Measurements from ENCODE around the gene ZC3HAV1.
"Not testable (repeated sequence)": the region's sequence is repeated elsewhere in the genome, so short reads cannot be mapped to it uniquely, and the experiment has no call there.

Gene ZC3HAV1

DNA sequence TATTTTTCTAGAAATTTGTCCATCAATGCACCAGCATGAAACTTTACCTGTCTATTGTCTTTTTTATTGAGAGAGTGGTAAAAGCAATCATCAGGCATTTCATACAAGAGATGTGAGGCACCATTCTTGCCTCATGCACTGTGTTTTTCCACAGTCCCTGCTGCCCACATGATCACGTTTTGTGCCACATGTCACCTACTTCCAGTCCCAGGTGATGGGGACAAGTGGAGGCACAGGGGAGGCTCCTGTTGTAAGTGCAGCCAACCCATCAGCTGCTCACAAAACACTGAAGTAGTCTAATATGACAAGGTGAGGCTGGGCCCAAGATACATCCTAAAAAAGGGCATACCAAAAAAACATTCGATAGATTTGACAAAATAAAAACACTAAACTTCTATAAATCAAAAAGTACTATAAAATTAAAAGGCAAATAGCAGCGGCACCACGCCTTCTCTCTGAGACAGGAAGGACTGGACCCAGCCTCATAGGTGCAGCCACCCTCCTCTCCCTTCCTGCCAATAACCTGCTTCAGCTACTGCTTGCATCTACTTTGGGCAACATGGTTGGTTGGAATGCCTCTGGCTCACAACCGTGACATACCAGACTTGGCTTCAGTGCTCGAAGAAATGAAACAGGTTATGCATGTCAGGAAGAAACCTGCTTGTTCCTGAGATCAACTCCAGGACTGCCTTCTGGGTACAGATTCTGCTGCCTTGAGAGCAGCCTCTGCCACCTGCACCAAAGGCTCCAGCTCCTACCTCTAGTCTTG is 76.0 kb downstream of the ZC3HAV1 start:
- no peak overlapping the region for H3K27ac ChIP-seq
- CTCF ChIA-PET, result interaction anchor here (1.6 kb wide), 1 partner anchor 16 kb away, joined by 3 read pairs; no protein-coding TSS in a partner anchor
- no peak for DNase-seq (ENCODE audit: low spot score)
- POLR2A ChIA-PET (ENCODE audit: low non-redundant PET), result no interaction called here
- TF ChIP-seq, protein P1, sequence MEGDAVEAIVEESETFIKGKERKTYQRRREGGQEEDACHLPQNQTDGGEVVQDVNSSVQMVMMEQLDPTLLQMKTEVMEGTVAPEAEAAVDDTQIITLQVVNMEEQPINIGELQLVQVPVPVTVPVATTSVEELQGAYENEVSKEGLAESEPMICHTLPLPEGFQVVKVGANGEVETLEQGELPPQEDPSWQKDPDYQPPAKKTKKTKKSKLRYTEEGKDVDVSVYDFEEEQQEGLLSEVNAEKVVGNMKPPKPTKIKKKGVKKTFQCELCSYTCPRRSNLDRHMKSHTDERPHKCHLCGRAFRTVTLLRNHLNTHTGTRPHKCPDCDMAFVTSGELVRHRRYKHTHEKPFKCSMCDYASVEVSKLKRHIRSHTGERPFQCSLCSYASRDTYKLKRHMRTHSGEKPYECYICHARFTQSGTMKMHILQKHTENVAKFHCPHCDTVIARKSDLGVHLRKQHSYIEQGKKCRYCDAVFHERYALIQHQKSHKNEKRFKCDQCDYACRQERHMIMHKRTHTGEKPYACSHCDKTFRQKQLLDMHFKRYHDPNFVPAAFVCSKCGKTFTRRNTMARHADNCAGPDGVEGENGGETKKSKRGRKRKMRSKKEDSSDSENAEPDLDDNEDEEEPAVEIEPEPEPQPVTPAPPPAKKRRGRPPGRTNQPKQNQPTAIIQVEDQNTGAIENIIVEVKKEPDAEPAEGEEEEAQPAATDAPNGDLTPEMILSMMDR (conservative IDR thresholded peaks at IDR 0.05; ENCODE audit: low read depth), result no peak

- ChIA-PET POLR2A (ENCODE audit: low non-redundant PET) (no interaction called here), CTCF (interaction anchor here (1.6 kb wide), 1 partner anchor 15 kb away, joined by 3 read pairs; no protein-coding TSS in a partner anchor)
- no peak overlapping the region for H3K27ac ChIP-seq
- no peak for DNase-seq (ENCODE audit: low spot score)
- TF ChIP-seq, protein P1 (conservative IDR thresholded peaks at IDR 0.05; ENCODE audit: low read depth), result no peak
These were observed 77.0 kb downstream of the ZC3HAV1 start for GRCh38 chr7:139032473-139032872.

GRCh38 chr7:139029353-139029752 is 80.2 kb downstream of the ZC3HAV1 start:
- CTCF ChIA-PET, result no interaction called here
- H3K27ac ChIP-seq, result no peak overlapping the region
- POLR2A ChIA-PET (ENCODE audit: low non-redundant PET), result no interaction called here
- no peak for DNase-seq (ENCODE audit: low spot score)
- TF ChIP-seq, protein P1 (conservative IDR thresholded peaks at IDR 0.05; ENCODE audit: low read depth), result no peak

- ChIA-PET CTCF (interaction anchor here (1.5 kb wide), 1 partner anchor 10 kb away, joined by 4 read pairs; no protein-coding TSS in a partner anchor), POLR2A (ENCODE audit: low non-redundant PET) (no interaction called here)
- TF ChIP-seq, protein P1 (conservative IDR thresholded peaks at IDR 0.05; ENCODE audit: low read depth), result no peak
These were observed 83.0 kb downstream of the ZC3HAV1 start for GRCh38 chr7:139026551-139026950.

DNA sequence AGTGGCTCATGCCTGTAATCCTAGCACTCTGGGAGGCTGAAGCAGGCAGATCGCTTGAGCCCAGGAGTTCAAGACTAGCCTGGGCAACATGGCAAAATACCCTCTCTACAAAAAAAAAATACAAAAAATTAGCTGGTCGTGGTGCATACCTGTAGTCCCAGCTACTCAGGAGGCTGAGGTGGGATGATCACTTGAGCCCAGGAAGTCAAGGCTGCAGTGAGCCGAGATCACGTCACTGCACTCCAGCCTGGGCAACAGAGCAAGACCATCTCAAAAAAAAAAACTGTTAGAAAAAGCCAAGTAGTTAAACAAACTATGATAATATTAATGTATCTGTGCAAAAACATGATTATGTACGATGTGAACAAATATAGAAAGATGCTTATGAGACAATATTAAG is 83.7 kb downstream of the ZC3HAV1 start:
- POLR2A ChIA-PET (ENCODE audit: low non-redundant PET), result not testable (repeated sequence)
- CTCF ChIA-PET, result interaction anchor here (1.5 kb wide), 1 partner anchor 9 kb away, joined by 4 read pairs; no protein-coding TSS in a partner anchor

More at GRCh38 chr7:139026551-139026950, 83.0 kb downstream of the ZC3HAV1 start:
- H3K27ac ChIP-seq, result no peak overlapping the region
- DNase-seq (ENCODE audit: low spot score), result no peak

GRCh38 chr7:139023076-139023475 is 86.4 kb downstream of the ZC3HAV1 start:
- ChIA-PET CTCF (no interaction called here), POLR2A (ENCODE audit: low non-redundant PET) (no interaction called here)
- TF ChIP-seq, protein P1 (conservative IDR thresholded peaks at IDR 0.05; ENCODE audit: low read depth), result no peak
- DNase-seq (ENCODE audit: low spot score), result no peak
- H3K27ac ChIP-seq, result no peak overlapping the region

More for the DNA sequence above, 83.7 kb downstream of the ZC3HAV1 start:
- not testable (repeated sequence) for DNase-seq (ENCODE audit: low spot score); H3K27ac ChIP-seq

DNA sequence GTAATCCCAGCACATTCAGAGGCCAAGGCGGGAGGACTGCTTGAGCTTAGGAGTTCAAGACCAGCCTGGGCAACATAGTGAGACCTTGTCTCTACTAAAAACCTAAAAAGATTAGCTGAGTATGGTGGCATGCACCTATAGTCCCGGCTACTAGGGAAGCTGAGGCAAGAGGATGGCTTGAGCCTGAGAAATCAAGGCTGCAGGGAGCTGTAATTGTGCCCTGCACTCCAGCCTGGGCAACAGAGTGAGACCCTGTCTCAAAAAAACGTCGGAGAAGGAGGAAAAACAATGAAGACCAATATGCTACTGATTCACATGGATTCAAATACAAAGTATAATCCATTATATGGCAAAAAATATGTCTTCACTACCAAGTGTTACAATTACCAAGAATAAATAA is 87.2 kb downstream of the ZC3HAV1 start:
- POLR2A ChIA-PET (ENCODE audit: low non-redundant PET), result no interaction called here
- CTCF ChIA-PET, result no interaction called here

More for the DNA sequence above, 87.2 kb downstream of the ZC3HAV1 start:
- TF ChIP-seq, protein P1 (conservative IDR thresholded peaks at IDR 0.05; ENCODE audit: low read depth), result no peak
- DNase-seq (ENCODE audit: low spot score), result no peak
- no peak overlapping the region for H3K27ac ChIP-seq

All from RWPE1 (cell line).